Measurements from ENCODE around the gene ATP5PB. TPM values are rescaled to one million over a fixed set of nuclear protein-coding genes. Genes with fewer than 3 reads are reported as not detected.

ATP5PB gene, protein sequence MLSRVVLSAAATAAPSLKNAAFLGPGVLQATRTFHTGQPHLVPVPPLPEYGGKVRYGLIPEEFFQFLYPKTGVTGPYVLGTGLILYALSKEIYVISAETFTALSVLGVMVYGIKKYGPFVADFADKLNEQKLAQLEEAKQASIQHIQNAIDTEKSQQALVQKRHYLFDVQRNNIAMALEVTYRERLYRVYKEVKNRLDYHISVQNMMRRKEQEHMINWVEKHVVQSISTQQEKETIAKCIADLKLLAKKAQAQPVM
- 100 to 1,000 TPM; 240 to 438 (median 366) TPM for polyA plus RNA-seq (ENCODE audit: insufficient read length in 4 of 4)

DNA sequence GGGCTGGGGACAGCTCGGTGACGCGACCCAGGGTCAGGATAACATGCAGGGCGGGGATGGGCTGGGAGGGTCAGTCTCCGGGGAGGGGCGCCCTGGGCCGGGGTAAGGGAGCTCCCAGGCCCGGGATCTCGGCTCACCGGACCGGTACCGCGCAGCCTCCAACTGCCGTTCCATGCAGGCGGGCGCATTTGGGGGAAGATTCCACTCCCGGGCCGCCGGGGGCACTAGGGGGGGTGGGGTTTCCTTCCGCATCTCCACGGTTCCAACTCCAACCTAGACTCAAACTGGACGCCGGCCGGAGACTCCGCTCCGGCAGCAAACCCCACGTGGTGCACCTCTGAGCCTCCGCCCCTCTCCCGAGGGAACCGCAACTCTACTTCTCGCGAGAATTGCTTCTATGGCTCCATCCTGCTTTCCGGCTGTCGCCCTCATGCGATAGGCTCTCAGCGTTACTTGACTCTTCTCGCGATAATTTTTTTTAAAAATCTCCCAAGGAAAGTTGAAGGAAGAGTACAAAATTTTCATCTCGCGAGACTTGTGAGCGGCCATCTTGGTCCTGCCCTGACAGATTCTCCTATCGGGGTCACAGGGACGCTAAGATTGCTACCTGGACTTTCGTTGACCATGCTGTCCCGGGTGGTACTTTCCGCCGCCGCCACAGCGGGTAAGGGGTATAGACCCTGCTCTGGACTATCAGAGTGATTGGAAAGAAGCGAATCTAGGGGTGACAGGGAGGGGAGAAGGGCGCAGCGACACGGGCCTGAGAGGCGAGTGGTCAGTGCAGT lies at the start of gene ATP5PB, which contains the start of gene WDR77:
Gene ATP5PB (plus strand): TSS at position 547 of the 785 bp plus-strand sequence. CDS start 78 bp downstream, at position 625.
Gene WDR77 (minus strand): TSS at position 339 of the 785 bp plus-strand sequence. CDS start 87 bp downstream, at position 252.
- peak; percentile 95 to 99 (median 98) for DNase-seq (ENCODE audit: low read depth in 4 of 4, low spot score in 3 of 4)

- DNase-seq (ENCODE audit: low read depth in 4 of 4, low spot score in 3 of 4): peak in 2 of 4 donors; percentile 16 to 22
Observed at GRCh38 chr1:111399792-111400610, 49.3 kb upstream of the ATP5PB start.

- no peak for DNase-seq (ENCODE audit: low read depth in 4 of 4, low spot score in 3 of 4)
Observed at GRCh38 chr1:111402083-111402482, 47.2 kb upstream of the ATP5PB start.

DNA sequence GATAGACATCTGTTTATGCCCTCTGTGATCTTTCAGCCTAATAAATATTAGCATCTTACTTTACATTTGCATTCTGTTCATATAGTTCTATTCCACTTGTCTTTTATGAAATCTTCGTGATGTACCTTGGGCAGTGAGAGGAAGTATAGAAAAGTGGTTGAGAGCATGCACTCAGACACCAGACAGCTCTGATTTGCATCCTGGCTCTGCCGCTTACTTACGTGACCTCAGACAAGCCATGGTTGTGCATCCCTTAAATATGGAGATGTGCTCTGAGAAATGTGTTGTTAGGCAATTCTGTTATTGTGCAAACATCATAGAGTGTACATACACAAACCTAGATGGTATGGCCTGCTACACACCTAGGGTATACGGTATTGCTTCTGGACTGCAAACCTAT lies 44.7 kb upstream of the ATP5PB start:
- no peak for DNase-seq (ENCODE audit: low read depth in 4 of 4, low spot score in 3 of 4)

GRCh38 chr1:111406321-111406768 lies 42.9 kb upstream of the ATP5PB start:
- no peak for DNase-seq (ENCODE audit: low read depth in 4 of 4, low spot score in 3 of 4)

GRCh38 chr1:111407301-111407700 lies 42.0 kb upstream of the ATP5PB start:
- DNase-seq (ENCODE audit: low read depth in 4 of 4, low spot score in 3 of 4): no peak

DNA sequence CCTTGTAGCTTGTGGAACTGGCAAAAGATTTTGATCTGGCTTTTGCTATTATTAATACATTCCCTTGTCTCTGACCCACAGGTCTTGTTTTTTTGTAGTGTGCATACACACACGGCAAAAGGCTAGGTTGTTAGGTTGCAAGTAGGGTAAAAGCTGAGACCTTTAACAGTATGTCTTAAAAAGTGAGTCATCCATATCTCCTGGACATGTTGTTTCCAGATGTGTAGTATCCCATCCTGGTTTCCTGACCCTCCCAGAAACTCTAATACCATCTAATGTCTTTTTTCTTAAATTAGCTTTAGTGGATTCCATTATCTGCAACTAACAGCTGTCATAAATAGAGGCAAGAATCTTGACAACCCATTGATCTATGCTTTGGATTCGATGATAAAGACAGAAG lies 36.4 kb upstream of the ATP5PB start:
- DNase-seq (ENCODE audit: low read depth in 4 of 4, low spot score in 3 of 4): no peak

DNA sequence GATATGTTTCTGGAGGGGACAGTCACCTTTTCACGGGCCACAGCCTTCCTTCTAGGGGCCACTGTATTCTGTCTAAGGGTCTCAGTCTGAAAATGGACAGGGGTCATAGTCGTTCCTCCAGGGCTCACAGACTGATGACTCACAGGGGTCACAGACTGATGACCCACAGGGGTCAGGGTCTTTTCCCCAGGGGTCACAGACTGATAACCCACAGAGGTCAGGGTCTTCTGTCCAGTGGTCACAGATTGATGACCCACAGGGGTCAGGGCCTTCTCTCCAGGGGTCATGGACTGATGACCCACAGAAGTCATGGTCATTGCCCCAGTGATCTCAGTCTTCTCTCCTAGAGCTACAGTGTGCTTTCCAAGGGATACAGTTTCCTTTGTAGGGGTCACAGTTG lies 34.5 kb upstream of the ATP5PB start:
- DNase-seq (ENCODE audit: low read depth in 4 of 4, low spot score in 3 of 4): no peak

DNA sequence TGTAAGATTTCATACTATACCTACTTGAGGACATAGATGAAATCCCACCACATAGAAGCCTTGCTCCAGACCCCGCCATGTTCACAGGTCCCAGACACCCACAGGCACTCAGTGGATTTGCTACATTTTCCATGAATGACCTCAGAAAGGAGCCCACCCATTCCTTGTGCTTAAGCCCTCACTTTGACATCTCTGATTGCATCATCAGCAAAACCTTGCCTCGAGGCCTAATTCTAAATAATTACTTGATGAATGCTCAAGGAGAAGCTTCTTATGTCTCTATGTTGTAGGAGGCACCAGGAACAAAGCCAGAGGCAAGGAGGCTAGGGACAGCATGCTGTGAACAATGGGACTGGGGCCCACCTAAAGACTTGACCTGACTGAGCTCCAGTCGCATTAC lies 33.8 kb upstream of the ATP5PB start:
- DNase-seq (ENCODE audit: low read depth in 4 of 4, low spot score in 3 of 4): no peak

DNA sequence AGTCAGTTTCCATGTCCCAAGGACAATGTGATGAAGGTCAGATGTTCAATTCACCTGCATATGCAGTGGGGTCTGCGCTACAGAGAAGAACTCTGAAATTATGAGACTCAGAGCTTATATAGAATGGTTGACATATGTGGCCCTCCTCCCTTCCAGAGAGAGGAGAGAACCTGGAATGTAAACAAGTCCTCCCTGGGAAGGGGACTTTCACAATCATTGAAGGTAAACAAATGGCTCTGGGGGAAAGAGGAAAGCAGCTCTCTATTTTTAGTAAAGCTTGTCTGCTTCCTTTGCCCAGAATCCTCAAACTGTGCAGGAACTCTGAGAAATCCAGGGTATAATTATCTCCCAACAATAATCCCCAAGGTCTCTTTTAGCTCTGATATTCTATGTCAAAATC lies 31.5 kb upstream of the ATP5PB start:
- DNase-seq (ENCODE audit: low read depth in 4 of 4, low spot score in 3 of 4): no peak

GRCh38 chr1:111419037-111419436 lies 30.2 kb upstream of the ATP5PB start:
- DNase-seq (ENCODE audit: low read depth in 4 of 4, low spot score in 3 of 4): no peak

DNA sequence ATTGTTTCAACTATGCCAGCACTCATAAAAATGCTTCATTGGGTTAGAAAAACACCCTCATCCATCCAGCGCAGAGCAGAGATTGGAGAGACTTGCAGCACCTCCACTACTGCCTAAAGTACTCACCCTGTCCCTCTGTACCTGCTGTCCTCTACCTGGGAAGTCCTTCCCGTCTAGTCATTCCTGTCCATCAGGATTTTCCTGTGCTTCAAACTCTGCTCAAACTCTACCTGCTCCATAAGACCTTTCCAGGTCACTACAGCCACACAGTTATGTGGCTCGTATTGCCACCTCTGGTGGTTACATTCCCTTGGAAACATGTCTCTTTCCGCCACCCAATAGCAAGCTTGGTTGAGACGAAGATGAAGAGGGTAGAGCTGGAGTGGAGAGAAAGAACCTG lies 28.9 kb upstream of the ATP5PB start:
- no peak for DNase-seq (ENCODE audit: low read depth in 4 of 4, low spot score in 3 of 4)

DNA sequence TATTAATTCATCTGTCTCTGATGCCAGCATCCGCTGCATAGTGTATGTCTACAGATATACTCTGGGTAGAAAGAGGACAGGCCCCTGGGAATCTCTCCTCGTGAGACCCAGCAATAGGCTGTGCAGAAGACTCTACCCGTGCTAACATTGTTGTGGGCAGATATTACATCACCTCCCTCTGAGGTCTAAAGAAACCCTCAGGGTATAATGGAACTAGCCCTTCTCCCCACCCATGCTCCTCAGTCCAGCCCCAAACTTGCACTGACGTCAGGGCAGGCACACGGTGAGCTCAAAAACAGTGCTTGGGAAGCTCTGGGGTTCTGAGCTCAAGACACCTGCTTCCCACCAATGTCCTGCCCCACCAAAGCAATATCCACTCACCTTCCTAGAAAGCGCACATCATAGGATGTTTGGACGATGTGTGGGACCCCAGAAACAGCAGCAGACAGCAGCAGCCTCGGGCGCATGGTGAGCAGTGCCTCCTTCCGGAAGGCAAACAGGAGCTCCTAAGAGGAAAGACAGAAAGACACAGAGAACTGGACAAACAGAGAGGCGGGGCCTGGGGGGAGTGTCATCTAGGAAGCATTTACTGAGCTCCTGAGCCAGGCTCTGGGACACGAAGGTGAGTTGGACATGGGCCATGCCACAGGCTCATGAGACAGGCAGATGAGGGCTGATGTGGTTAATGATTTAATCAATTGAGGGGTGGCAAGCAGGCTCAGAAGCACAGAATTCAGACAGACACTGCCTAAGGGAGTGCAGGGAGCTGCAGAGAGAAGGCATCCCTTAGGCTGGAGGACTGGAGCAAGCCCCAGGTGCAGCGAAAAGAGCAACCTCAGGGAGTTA lies 26.5 kb upstream of the ATP5PB start:
- no peak for DNase-seq (ENCODE audit: low read depth in 4 of 4, low spot score in 3 of 4)

DNA sequence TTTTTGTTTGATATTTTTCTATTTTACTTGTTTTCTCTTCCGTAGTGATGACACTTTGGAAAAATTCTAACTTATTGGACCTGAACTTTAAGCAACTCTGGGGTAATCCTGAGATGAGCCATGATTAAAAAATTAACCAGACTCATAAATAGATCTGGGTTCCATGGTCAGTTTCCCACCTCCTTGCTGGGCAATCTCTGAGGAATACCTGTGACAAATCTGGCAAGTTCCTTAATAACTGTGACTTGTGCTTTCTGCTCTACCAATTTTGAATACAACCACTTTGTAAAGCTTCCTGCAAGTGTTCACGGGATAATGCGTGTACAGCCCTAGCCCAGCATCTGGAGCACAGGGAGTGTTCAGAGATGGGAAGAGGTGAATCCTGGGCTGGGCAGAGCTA lies 25.0 kb upstream of the ATP5PB start:
- DNase-seq (ENCODE audit: low read depth in 4 of 4, low spot score in 3 of 4): no peak

DNA sequence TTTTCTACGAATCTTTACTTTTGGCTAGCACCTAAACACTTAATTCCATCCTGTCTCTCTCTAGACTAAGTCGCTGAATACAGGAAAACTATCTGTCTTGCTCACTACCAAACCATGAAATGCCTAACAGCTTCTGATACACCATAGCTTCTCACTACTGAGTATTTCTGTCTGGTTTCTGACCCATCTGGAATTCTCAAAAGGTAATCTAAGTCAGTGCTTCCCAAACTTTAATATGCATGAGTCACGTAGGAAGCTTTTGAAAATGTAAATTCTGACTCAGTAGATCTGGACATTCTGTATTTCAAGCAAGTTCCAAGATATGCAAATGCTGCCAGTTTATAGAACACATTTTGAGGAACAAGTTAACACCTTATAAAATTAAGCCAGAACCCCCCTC lies 12.5 kb upstream of the ATP5PB start:
- no peak for DNase-seq (ENCODE audit: low read depth in 4 of 4, low spot score in 3 of 4)

GRCh38 chr1:111439461-111440351 lies 9.6 kb upstream of the ATP5PB start:
- no peak for DNase-seq (ENCODE audit: low read depth in 4 of 4, low spot score in 3 of 4)

GRCh38 chr1:111441573-111442192 lies 7.6 kb upstream of the ATP5PB start:
- no peak for DNase-seq (ENCODE audit: low read depth in 4 of 4, low spot score in 3 of 4)

GRCh38 chr1:111442457-111442856 lies 6.8 kb upstream of the ATP5PB start:
- no peak for DNase-seq (ENCODE audit: low read depth in 4 of 4, low spot score in 3 of 4)

GRCh38 chr1:111444031-111444430 lies 5.2 kb upstream of the ATP5PB start:
- DNase-seq (ENCODE audit: low read depth in 4 of 4, low spot score in 3 of 4): no peak

Data from left renal pelvis (tissue), 4 donors.